H9 (cell line): ENCODE measurements around the gene TOPORS. TPM values are rescaled to one million over a fixed set of nuclear protein-coding genes. Genes with fewer than 3 reads are reported as not detected.

Experiments used
- DNase-seq: peaks from one replicate; pipeline ENCODE4 v3.0.0-alpha.2; 2017
- H2AFZ ChIP-seq: one replicate; pipeline ENCODE4 v1.6.1; 2013; ENCODE audit warnings: mild to moderate bottlenecking, low read length, control low read depth, moderate library complexity
- H2AK5ac ChIP-seq: 2 replicates; pipeline ENCODE4 v1.6.1; 2013; ENCODE audit warnings: low read length, control low read depth, mixed read lengths; ENCODE audit not compliant: insufficient read length
- H2BK120ac ChIP-seq: one replicate; pipeline ENCODE4 v1.6.1; 2013; ENCODE audit warnings: low read depth, mild to moderate bottlenecking, low read length, control low read depth, inconsistent platforms; ENCODE audit not compliant: poor library complexity, severe bottlenecking
- H2BK12ac ChIP-seq: 2 replicates; pipeline ENCODE4 v1.6.1; 2013; ENCODE audit warnings: low read length, control low read depth, mixed read lengths, low read depth; ENCODE audit not compliant: insufficient read length
- H2BK15ac ChIP-seq: 2 replicates; pipeline ENCODE4 v1.6.1; 2013; ENCODE audit warnings: low read depth, low read length, control low read depth
- H2BK20ac ChIP-seq: one replicate; pipeline ENCODE4 v1.6.1; 2013; ENCODE audit warnings: low read depth, mild to moderate bottlenecking, low read length, control low read depth, inconsistent platforms; ENCODE audit not compliant: poor library complexity, severe bottlenecking
- H2BK5ac ChIP-seq: 2 replicates; pipeline ENCODE4 v1.6.1; 2013; ENCODE audit warnings: low read length, control low read depth, mixed read lengths; ENCODE audit not compliant: insufficient read length
- H3K14ac ChIP-seq: 2 replicates; pipeline ENCODE4 v1.6.1; 2013; ENCODE audit warnings: low read length, control low read depth; ENCODE audit not compliant: insufficient read depth
- H3K18ac ChIP-seq: 2 replicates; pipeline ENCODE4 v1.6.1; 2013; ENCODE audit warnings: low read depth, mild to moderate bottlenecking, mixed read lengths, low read length, control low read depth; ENCODE audit not compliant: insufficient read length
- H3K23ac ChIP-seq: 2 replicates; pipeline ENCODE4 v1.6.1; 2013; ENCODE audit warnings: low read length, control low read depth, mixed read lengths, low read depth; ENCODE audit not compliant: insufficient read length
- H3K23me2 ChIP-seq: 2 replicates; pipeline ENCODE4 v1.6.1; 2013; ENCODE audit warnings: low read depth, mild to moderate bottlenecking, mixed read lengths, low read length, control low read depth; ENCODE audit not compliant: insufficient read length, poor library complexity, severe bottlenecking
- H3K27ac ChIP-seq: 2 replicates; pipeline ENCODE4 v1.5.1; 2013; ENCODE audit warnings: low read length, control low read depth, mixed read lengths, low read depth; ENCODE audit not compliant: insufficient read length
- H3K27me3 ChIP-seq: 2 replicates; pipeline ENCODE4 v1.6.1; 2013; ENCODE audit warnings: low read length, control low read depth, inconsistent platforms; ENCODE audit not compliant: insufficient read depth
- H3K4ac ChIP-seq: 2 replicates; pipeline ENCODE4 v1.6.1; 2013; ENCODE audit warnings: low read depth, mild to moderate bottlenecking, control low read depth, inconsistent platforms, low read length, moderate library complexity
- H3K4me1 ChIP-seq: 2 replicates; pipeline ENCODE4 v1.6.1; 2013; ENCODE audit warnings: low read length, control low read depth, inconsistent platforms; ENCODE audit not compliant: insufficient read depth
- H3K4me2 ChIP-seq: 2 replicates; pipeline ENCODE4 v1.6.1; 2013; ENCODE audit warnings: low read length, control low read depth, mixed read lengths; ENCODE audit not compliant: insufficient read length, insufficient read depth
- H3K56ac ChIP-seq: 2 replicates; pipeline ENCODE4 v1.6.1; 2013; ENCODE audit warnings: low read depth, mild to moderate bottlenecking, mixed read lengths, low read length, control low read depth; ENCODE audit not compliant: insufficient read length
- H3K79me1 ChIP-seq: 2 replicates; pipeline ENCODE4 v1.6.1; 2013; ENCODE audit warnings: low read depth, mild to moderate bottlenecking, moderate library complexity, low read length, control low read depth, inconsistent platforms; ENCODE audit not compliant: insufficient read depth, poor library complexity, severe bottlenecking
- H3K79me2 ChIP-seq: 2 replicates; pipeline ENCODE4 v1.6.1; 2013; ENCODE audit warnings: low read length, control low read depth, inconsistent platforms; ENCODE audit not compliant: insufficient read depth
- H3K9ac ChIP-seq: 2 replicates; pipeline ENCODE4 v1.6.1; 2013; ENCODE audit warnings: low read length, control low read depth, mixed read lengths; ENCODE audit not compliant: insufficient read length; ENCODE audit errors: extremely low read depth
- H3K9me3 ChIP-seq: one replicate; pipeline ENCODE4 v1.6.1; 2013; ENCODE audit warnings: low read depth, low read length, inconsistent platforms; ENCODE audit not compliant: control insufficient read depth
- H3T11ph ChIP-seq: one replicate; pipeline ENCODE4 v1.6.1; 2013; ENCODE audit warnings: mild to moderate bottlenecking, low read length, control low read depth, inconsistent platforms
- H4K20me1 ChIP-seq: one replicate; pipeline ENCODE4 v1.6.1; 2013; ENCODE audit not compliant: control insufficient read depth, insufficient read length, insufficient read depth
- H4K5ac ChIP-seq: 2 replicates; pipeline ENCODE4 v1.6.1; 2013; ENCODE audit warnings: low read depth, mild to moderate bottlenecking, mixed read lengths, low read length, control low read depth; ENCODE audit not compliant: insufficient read length
- H4K8ac ChIP-seq: replicated peaks from 2 replicates; pipeline ENCODE4 v1.6.1; 2013; ENCODE audit warnings: low read length, control low read depth, mixed read lengths, low read depth; ENCODE audit not compliant: insufficient read length
- H4K91ac ChIP-seq: 2 replicates; pipeline ENCODE4 v1.6.1; 2013; ENCODE audit warnings: low read depth, mild to moderate bottlenecking, moderate library complexity, mixed read lengths, low read length, control low read depth; ENCODE audit not compliant: insufficient read length
- H3K27ac Mint-ChIP-seq, 3 experiments: 2 replicates in 2 of 3; 3 replicates in 1 of 3; pipeline ENCODE4 v1.8.0; 2020 to 2021; ENCODE audit warnings: mixed read lengths in 3 of 3, mild to moderate bottlenecking in 1 of 3, moderate library complexity in 1 of 3
- H3K27me3 Mint-ChIP-seq: 2 replicates; pipeline ENCODE4 v1.8.0; 2021; ENCODE audit warnings: low read depth, mild to moderate bottlenecking, moderate library complexity, mixed read lengths
- H3K36me3 Mint-ChIP-seq, 3 experiments: 2 replicates in 2 of 3; 3 replicates in 1 of 3; pipeline ENCODE4 v1.8.0; 2020 to 2021; ENCODE audit warnings: low read depth in 3 of 3, mixed read lengths in 3 of 3; ENCODE audit not compliant: insufficient read depth in 1 of 3
- H3K4me1 Mint-ChIP-seq, 2 experiments: 2 replicates each; pipeline ENCODE4 v1.8.0; 2020; ENCODE audit warnings: mixed read lengths in 2 of 2
- H3K4me3 Mint-ChIP-seq, 2 experiments: 2 replicates in 1 of 2; 3 replicates in 1 of 2; pipeline ENCODE4 v1.8.0; 2020 to 2021; ENCODE audit warnings: mild to moderate bottlenecking in 2 of 2, mixed read lengths in 2 of 2, moderate library complexity in 1 of 2
- H3K9me3 Mint-ChIP-seq, 2 experiments: 2 replicates in 1 of 2; 3 replicates in 1 of 2; pipeline ENCODE4 v1.8.0; 2020; ENCODE audit warnings: mild to moderate bottlenecking in 2 of 2, mixed read lengths in 2 of 2, moderate library complexity in 1 of 2
- CTCF ChIP-seq: fragments of 200-600 bp; sonication (generic); conservative IDR thresholded peaks from 3 replicates; pipeline ENCODE4 v1.8.0; 2021; ENCODE audit warnings: antibody characterized with exemption, mild to moderate bottlenecking
- WGBS: extraction: QIAGEN DNeasy Blood & Tissue Kit; methylation state at CpG from one replicate; pipeline ENCODE4 v1.1.7; 2013; ENCODE audit warnings: missing lambda C conversion rate, low lambda C conversion rate, mixed read lengths; ENCODE audit not compliant: insufficient read length; ENCODE audit errors: extremely low coverage; 5-methylcytosine and 5-hydroxymethylcytosine counted together
- total RNA-seq: library from RNA; stranded (reverse); gene quantifications from 2 replicates; pipeline ENCODE4 v1.2.1, GENCODE V29; 2021

TOPORS gene
- total RNA-seq, 1 experiment from 2014 or later: 31.9 TPM

GRCh38 chr9:32533816-32534215 is 18.6 kb downstream of the TOPORS start:
- H3K27ac Mint-ChIP-seq: no peak overlapping the region
- no peak overlapping the region for H4K8ac ChIP-seq
- no peak for TF ChIP-seq CTCF
- no peak overlapping the region for H3K14ac ChIP-seq
- no peak for DNase-seq
- H3K36me3 Mint-ChIP-seq: peaks cover 0 to 17% (median 7%) of the 10 kb centered on the region in 3 experiments; a peak in 5 of 7 replicates
- H4K91ac ChIP-seq: no peak overlapping the region
- H2BK20ac ChIP-seq: no peak overlapping the region
- H2BK12ac ChIP-seq: no peak overlapping the region
- H2BK5ac ChIP-seq: no peak overlapping the region
- H3K79me2 ChIP-seq: no peaks in the 10 kb centered on the region
- no peaks in the 10 kb centered on the region for H3K27me3 Mint-ChIP-seq
- no peak overlapping the region for H4K5ac ChIP-seq
- H3T11ph ChIP-seq: no peak overlapping the region
- H3K27me3 ChIP-seq: no peaks in the 10 kb centered on the region
- no CpG with 5 or more reads among the region's 4 CpGs for WGBS
- H3K23me2 ChIP-seq: no peaks in the 10 kb centered on the region
- no peak overlapping the region for H3K27ac ChIP-seq
- no peaks in the 10 kb centered on the region for H3K4me1 ChIP-seq
- no peaks in the 10 kb centered on the region for H3K9me3 ChIP-seq
- H3K4me2 ChIP-seq: no peak overlapping the region
- H3K4ac ChIP-seq: no peak overlapping the region
- no peak overlapping the region for H2BK120ac ChIP-seq
- H3K18ac ChIP-seq: no peak overlapping the region
- peaks cover 0 to 3% of the 10 kb centered on the region in 2 experiments; a peak in 1 of 5 replicates for H3K9me3 Mint-ChIP-seq
- H2AK5ac ChIP-seq: no peak overlapping the region
- H3K79me1 ChIP-seq: no peaks in the 10 kb centered on the region
- no peak overlapping the region for H3K9ac ChIP-seq
- no peaks in the 10 kb centered on the region for H3K4me1 Mint-ChIP-seq
- no peak overlapping the region for H3K23ac ChIP-seq
- H2BK15ac ChIP-seq: no peak overlapping the region
- no peak overlapping the region for H3K56ac ChIP-seq
- H3K4me3 Mint-ChIP-seq: no peak overlapping the region
- H4K20me1 ChIP-seq: no peaks in the 10 kb centered on the region
- no peak overlapping the region for H2AFZ ChIP-seq
